HL-60 (cell line): Measurements from ENCODE around the gene MYO16.

Source experiments
- DNase-seq, 2 experiments: peaks; one replicate each; pipeline ENCODE4 v3.0.0-alpha.2; 2010 to 2020; ENCODE audit warnings: low read depth in 1 of 2, low spot score in 1 of 2
- H3K27ac ChIP-seq: fragments of 250-450 bp; sonication (Bioruptor Pico); replicated peaks from 2 replicates; pipeline ENCODE4 v1.5.1; 2020; ENCODE audit warnings: mild to moderate bottlenecking, moderate library complexity
- H3K27me3 ChIP-seq: fragments of 250-450 bp; sonication (Bioruptor Pico); 2 replicates; pipeline ENCODE4 v1.5.1; 2021; ENCODE audit warnings: mild to moderate bottlenecking, moderate library complexity; ENCODE audit not compliant: insufficient read depth, poor library complexity, severe bottlenecking
- H3K4me3 ChIP-seq: replicated peaks from 2 replicates; pipeline ENCODE4 v1.5.1; 2011; ENCODE audit warnings: mild to moderate bottlenecking, control low read depth, low read length; ENCODE audit not compliant: insufficient read depth
- GABPA ChIP-seq: IDR thresholded peaks from 2 replicates; pipeline ENCODE4 v1.6.1; 2012; ENCODE audit warnings: low read depth
- POLR2AphosphoS5 ChIP-seq: IDR thresholded peaks from 2 replicates; pipeline ENCODE4 v1.6.1; 2012; ENCODE audit warnings: low read depth
- SPI1 ChIP-seq: IDR thresholded peaks from 2 replicates; pipeline ENCODE4 v1.6.1; 2012; ENCODE audit warnings: low read depth, mild to moderate bottlenecking, borderline replicate concordance
- TF ChIP-seq, protein P1 (sequence below): IDR thresholded peaks from one replicate; pipeline ENCODE4 v1.5.1; 2011; ENCODE audit warnings: low read length, control low read depth, inconsistent platforms; ENCODE audit not compliant: insufficient read depth
- TF ChIP-seq, protein P2 (sequence below): IDR thresholded peaks from 2 replicates; pipeline ENCODE4 v1.6.1; 2012; ENCODE audit warnings: low read depth; ENCODE audit not compliant: insufficient replicate concordance

MYO16 gene

DNA sequence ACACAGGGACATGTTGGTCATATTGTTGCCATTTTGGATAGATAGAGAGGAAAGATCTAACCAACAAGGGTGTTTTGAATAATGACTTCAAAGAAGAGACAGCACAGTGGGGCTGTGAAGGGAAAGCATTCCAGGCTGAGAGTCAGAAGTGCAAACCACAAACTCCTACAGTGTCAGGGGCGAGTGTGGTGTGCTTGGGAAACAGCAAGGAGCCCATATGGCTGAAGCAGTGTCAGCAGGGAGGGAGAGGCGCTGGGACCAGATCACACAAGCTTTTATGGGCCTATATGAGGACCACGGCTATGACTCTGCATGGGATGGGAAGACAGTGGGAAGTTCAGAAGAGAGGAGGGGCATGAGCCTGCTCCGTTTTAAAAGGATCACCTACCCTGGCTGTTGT lies 166.4 kb downstream of the MYO16 start:
- TF ChIP-seq GABPA, result no peak
- no peak for TF ChIP-seq POLR2AphosphoS5
- TF ChIP-seq, protein P1, sequence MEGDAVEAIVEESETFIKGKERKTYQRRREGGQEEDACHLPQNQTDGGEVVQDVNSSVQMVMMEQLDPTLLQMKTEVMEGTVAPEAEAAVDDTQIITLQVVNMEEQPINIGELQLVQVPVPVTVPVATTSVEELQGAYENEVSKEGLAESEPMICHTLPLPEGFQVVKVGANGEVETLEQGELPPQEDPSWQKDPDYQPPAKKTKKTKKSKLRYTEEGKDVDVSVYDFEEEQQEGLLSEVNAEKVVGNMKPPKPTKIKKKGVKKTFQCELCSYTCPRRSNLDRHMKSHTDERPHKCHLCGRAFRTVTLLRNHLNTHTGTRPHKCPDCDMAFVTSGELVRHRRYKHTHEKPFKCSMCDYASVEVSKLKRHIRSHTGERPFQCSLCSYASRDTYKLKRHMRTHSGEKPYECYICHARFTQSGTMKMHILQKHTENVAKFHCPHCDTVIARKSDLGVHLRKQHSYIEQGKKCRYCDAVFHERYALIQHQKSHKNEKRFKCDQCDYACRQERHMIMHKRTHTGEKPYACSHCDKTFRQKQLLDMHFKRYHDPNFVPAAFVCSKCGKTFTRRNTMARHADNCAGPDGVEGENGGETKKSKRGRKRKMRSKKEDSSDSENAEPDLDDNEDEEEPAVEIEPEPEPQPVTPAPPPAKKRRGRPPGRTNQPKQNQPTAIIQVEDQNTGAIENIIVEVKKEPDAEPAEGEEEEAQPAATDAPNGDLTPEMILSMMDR, result no peak
- TF ChIP-seq SPI1, result no peak
- TF ChIP-seq, protein P2, sequence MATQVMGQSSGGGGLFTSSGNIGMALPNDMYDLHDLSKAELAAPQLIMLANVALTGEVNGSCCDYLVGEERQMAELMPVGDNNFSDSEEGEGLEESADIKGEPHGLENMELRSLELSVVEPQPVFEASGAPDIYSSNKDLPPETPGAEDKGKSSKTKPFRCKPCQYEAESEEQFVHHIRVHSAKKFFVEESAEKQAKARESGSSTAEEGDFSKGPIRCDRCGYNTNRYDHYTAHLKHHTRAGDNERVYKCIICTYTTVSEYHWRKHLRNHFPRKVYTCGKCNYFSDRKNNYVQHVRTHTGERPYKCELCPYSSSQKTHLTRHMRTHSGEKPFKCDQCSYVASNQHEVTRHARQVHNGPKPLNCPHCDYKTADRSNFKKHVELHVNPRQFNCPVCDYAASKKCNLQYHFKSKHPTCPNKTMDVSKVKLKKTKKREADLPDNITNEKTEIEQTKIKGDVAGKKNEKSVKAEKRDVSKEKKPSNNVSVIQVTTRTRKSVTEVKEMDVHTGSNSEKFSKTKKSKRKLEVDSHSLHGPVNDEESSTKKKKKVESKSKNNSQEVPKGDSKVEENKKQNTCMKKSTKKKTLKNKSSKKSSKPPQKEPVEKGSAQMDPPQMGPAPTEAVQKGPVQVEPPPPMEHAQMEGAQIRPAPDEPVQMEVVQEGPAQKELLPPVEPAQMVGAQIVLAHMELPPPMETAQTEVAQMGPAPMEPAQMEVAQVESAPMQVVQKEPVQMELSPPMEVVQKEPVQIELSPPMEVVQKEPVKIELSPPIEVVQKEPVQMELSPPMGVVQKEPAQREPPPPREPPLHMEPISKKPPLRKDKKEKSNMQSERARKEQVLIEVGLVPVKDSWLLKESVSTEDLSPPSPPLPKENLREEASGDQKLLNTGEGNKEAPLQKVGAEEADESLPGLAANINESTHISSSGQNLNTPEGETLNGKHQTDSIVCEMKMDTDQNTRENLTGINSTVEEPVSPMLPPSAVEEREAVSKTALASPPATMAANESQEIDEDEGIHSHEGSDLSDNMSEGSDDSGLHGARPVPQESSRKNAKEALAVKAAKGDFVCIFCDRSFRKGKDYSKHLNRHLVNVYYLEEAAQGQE, result no peak
- H3K27me3 ChIP-seq, result no peaks in the 10 kb centered on the region
- H3K27ac ChIP-seq, result no peak overlapping the region
- DNase-seq, result no peak
- no peak overlapping the region for H3K4me3 ChIP-seq

DNA sequence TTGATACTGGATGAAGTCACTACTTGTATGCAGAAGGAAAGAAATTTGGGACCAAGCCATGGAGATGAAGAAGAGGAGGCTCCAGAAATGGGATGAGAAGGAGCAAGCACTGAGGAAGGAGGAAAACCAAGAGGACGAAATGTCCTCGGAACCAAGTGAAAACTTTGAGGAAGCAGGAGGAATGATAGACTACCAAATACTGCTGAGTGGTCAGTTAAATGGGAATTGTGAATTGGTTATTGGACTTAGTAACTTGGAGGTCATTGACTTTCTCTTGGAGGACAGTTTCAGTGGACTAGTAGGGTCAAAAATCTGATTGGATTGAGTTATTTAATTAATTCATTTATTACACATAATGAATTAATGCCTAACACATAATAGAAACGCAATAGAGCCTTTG lies 167.9 kb downstream of the MYO16 start:
- H3K27ac ChIP-seq, result no peak overlapping the region
- no peak for DNase-seq
- no peak overlapping the region for H3K4me3 ChIP-seq
- no peaks in the 10 kb centered on the region for H3K27me3 ChIP-seq
- no peak for TF ChIP-seq GABPA
- TF ChIP-seq, protein P2, result no peak
- TF ChIP-seq SPI1, result no peak
- TF ChIP-seq POLR2AphosphoS5, result no peak
- TF ChIP-seq, protein P1, result no peak

DNA sequence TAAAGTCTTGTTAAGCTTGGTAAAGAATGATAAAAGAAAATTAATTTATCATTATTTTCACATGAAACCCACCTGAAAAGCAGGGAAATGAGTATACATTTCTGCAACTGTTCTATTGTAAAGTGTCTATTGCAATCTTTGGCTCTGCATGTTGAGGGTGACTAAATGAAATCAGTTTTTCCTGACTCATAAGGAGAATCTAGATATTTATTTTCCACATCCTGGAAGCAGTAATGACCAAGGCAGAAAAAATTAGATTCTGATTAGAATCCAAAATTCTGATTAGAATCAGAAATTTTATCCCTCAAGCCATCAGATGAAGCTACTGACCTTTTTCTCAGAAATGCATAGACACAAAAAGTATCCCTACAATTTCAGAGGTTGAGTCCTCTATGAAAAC lies 178.4 kb downstream of the MYO16 start:
- H3K27me3 ChIP-seq, result no peaks in the 10 kb centered on the region
- DNase-seq, result no peak
- H3K27ac ChIP-seq, result no peak overlapping the region
- H3K4me3 ChIP-seq, result no peak overlapping the region
- TF ChIP-seq, protein P1, result no peak
- TF ChIP-seq SPI1 (no peak), GABPA (no peak), POLR2AphosphoS5 (no peak)
- TF ChIP-seq, protein P2, result no peak
